HAP-1 (cell line): ENCODE data around the gene MED17.

Experiments
- DNase-seq, 2 experiments: peaks; one replicate each; pipeline ENCODE4 v3.0.0-alpha.2; 2016 to 2020; ENCODE audit warnings: low spot score in 2 of 2
- H3K27me3 ChIP-seq: fragments of 250-450 bp; sonication (Bioruptor Pico); 2 replicates; pipeline ENCODE4 v1.5.1; 2020; ENCODE audit warnings: low read depth, mild to moderate bottlenecking, moderate library complexity
- H3K36me3 ChIP-seq: fragments of 250-450 bp; sonication (Bioruptor Pico); replicated peaks from 2 replicates; pipeline ENCODE4 v1.5.1; 2020; ENCODE audit warnings: mild to moderate bottlenecking
- H3K4me1 ChIP-seq: fragments of 250-450 bp; sonication (Bioruptor Pico); 2 replicates; pipeline ENCODE4 v1.5.1; 2020; ENCODE audit warnings: mild to moderate bottlenecking
- H3K4me3 ChIP-seq: fragments of 250-450 bp; sonication (Bioruptor Pico); 2 replicates; pipeline ENCODE4 v1.5.1; 2020; ENCODE audit warnings: mild to moderate bottlenecking, moderate library complexity
- H3K9me3 ChIP-seq: fragments of 250-450 bp; sonication (Bioruptor Pico); 2 replicates; pipeline ENCODE4 v1.5.1; 2020; ENCODE audit warnings: mild to moderate bottlenecking, moderate library complexity
- in situ Hi-C: fragments of 300-500 bp; cut with MboI; formaldehyde crosslinking; loops from 3 replicates; pipeline ENCODE4 v1.14.3; 2020; ENCODE audit warnings: low sequenced_read_pairs, inconsistent platforms, mixed read lengths

The MED17 gene

DNA sequence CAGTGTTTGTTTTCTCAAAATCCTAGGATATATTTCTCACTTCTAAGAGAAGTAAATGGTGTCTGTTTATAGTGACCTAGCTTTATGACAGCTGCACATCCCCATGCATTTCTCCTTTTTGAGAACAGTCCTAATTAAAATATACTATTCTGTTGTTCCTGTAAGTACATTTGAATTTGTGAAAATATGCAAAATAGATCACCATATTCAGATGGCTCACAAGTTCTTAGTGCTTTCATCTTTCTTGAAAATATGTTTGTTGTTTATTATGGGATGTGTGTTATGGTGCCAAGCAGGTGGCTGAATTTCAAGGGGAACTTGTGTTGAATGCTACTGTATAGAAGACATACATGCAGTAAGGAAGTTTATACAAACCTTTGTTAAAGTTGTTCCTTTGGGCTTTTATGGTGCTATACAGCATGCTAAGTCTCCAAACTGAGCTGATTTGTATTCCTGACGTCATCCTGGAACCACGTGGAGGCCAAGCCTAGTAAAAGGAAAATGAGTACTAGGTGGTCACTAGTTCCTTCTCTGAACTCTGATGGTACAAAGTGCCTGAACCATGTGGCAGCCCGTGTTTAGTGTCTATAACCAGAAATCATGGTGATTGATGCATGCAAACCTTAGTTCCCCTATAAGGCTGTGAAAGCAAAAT, 74.2 kb downstream of the MED17 start:
- Histone ChIP-seq H3K4me1 (peaks cover 26% of the 10 kb centered on the region), H3K27me3 (no peaks in the 10 kb centered on the region)
- in situ Hi-C loops = no loop called here

DNA sequence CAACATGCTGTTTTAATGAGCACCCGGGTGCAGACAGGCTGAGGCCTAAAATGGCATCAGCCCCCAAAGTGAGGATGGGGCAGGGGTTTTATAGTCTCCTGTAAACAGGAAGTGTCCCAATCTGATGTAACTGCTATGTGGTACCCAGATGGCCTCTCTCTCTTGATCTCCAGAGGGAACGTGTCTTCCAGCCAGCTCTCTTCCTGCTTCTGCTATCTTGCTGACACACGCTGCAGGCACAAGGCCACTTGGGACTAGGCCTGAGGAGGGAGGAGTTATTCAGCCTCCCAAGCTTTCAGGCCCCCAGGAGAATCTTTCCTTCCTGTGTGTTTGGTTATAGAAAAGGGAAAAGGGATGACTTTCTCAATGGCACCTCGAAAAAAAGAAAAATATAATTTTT, 77.7 kb downstream of the MED17 start:
- no peaks in the 10 kb centered on the region for H3K27me3 ChIP-seq
- in situ Hi-C loops = no loop called here
- H3K4me1 ChIP-seq = peaks cover 4% of the 10 kb centered on the region
- no peak for DNase-seq
- H3K4me3 ChIP-seq = no peak overlapping the region
- no peaks in the 10 kb centered on the region for H3K9me3 ChIP-seq
- H3K36me3 ChIP-seq = no peaks in the 10 kb centered on the region

More for the DNA sequence above, 74.2 kb downstream of the MED17 start:
- DNase-seq = no peak
- H3K36me3 ChIP-seq = no peaks in the 10 kb centered on the region
- H3K4me3 ChIP-seq = no peak overlapping the region
- H3K9me3 ChIP-seq = no peaks in the 10 kb centered on the region
